SK-N-SH (cell line): ENCODE measurements around the gene TMEM164.

Experiments used
- CHD2 ChIP-seq: fragments of 150-350 bp; IDR thresholded peaks from 2 replicates; pipeline ENCODE4 v1.6.1; 2018; ENCODE audit warnings: low read length; ENCODE audit not compliant: partially characterized antibody
- CTCF ChIP-seq: fragments of 200-600 bp; sonication (generic); IDR thresholded peaks from 2 replicates; pipeline ENCODE4 v1.6.1; 2017; ENCODE audit warnings: antibody characterized with exemption, mild to moderate bottlenecking, moderate library complexity
- EP300 ChIP-seq, 2 experiments: IDR thresholded peaks; 2 replicates each; pipeline versions ENCODE4 v1.4.0 to v1.6.1; 2012; ENCODE audit warnings: borderline replicate concordance in 1 of 2, low read depth in 1 of 2, low read length in 1 of 2
- FOXM1 ChIP-seq: IDR thresholded peaks from 2 replicates; pipeline ENCODE4 v1.4.0; 2012; ENCODE audit warnings: low read depth, mild to moderate bottlenecking
- JUND ChIP-seq: IDR thresholded peaks from 2 replicates; pipeline ENCODE4 v1.4.0; 2012
- POLR2AphosphoS5 ChIP-seq: IDR thresholded peaks from 2 replicates; pipeline ENCODE4 v1.6.1; 2012; ENCODE audit warnings: low read depth, low read length
- RAD21 ChIP-seq: IDR thresholded peaks from 2 replicates; pipeline ENCODE4 v1.6.1; 2012; ENCODE audit warnings: mild to moderate bottlenecking, low read length
- TAF1 ChIP-seq: IDR thresholded peaks from 2 replicates; pipeline ENCODE4 v1.6.1; 2012; ENCODE audit warnings: low read depth, mild to moderate bottlenecking, low read length, moderate library complexity, borderline replicate concordance
- YY1 ChIP-seq: IDR thresholded peaks from 2 replicates; pipeline ENCODE4 v1.4.0; 2012; ENCODE audit warnings: low read depth, mild to moderate bottlenecking
- TF ChIP-seq, protein P1 (sequence below): IDR thresholded peaks from 2 replicates; pipeline ENCODE4; 2012
- TF ChIP-seq, protein P2 (sequence below): IDR thresholded peaks from 2 replicates; pipeline ENCODE4 v1.4.0; 2012; ENCODE audit warnings: low read depth

GRCh38 chrX:110162131-110162530 is 159.2 kb downstream of the TMEM164 start:
- TF ChIP-seq CTCF = no peak
- TF ChIP-seq CHD2 = no peak
- no peak for TF ChIP-seq FOXM1
- no peak for TF ChIP-seq JUND
- TF ChIP-seq, protein P1, sequence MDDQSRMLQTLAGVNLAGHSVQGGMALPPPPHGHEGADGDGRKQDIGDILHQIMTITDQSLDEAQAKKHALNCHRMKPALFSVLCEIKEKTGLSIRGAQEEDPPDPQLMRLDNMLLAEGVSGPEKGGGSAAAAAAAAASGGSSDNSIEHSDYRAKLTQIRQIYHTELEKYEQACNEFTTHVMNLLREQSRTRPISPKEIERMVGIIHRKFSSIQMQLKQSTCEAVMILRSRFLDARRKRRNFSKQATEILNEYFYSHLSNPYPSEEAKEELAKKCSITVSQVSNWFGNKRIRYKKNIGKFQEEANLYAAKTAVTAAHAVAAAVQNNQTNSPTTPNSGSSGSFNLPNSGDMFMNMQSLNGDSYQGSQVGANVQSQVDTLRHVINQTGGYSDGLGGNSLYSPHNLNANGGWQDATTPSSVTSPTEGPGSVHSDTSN = no peak
- TF ChIP-seq YY1 = no peak
- TF ChIP-seq, protein P2, sequence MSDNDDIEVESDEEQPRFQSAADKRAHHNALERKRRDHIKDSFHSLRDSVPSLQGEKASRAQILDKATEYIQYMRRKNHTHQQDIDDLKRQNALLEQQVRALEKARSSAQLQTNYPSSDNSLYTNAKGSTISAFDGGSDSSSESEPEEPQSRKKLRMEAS = no peak
- no peak for TF ChIP-seq RAD21
- no peak for TF ChIP-seq EP300 (IDR thresholded peaks at IDR 0.05; ENCODE audit: borderline replicate concordance in 1 of 2, low read depth in 1 of 2, low read length in 1 of 2)
- TF ChIP-seq TAF1 = no peak
- TF ChIP-seq POLR2AphosphoS5 = no peak
